ENCODE data around the gene MN1.

- TF ChIP-seq, protein P1, sequence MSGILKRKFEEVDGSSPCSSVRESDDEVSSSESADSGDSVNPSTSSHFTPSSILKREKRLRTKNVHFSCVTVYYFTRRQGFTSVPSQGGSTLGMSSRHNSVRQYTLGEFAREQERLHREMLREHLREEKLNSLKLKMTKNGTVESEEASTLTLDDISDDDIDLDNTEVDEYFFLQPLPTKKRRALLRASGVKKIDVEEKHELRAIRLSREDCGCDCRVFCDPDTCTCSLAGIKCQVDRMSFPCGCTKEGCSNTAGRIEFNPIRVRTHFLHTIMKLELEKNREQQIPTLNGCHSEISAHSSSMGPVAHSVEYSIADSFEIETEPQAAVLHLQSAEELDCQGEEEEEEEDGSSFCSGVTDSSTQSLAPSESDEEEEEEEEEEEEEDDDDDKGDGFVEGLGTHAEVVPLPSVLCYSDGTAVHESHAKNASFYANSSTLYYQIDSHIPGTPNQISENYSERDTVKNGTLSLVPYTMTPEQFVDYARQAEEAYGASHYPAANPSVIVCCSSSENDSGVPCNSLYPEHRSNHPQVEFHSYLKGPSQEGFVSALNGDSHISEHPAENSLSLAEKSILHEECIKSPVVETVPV (CRISPR knock-in tag; IDR thresholded peaks at IDR 0.05): no peak
- no peak for TF ChIP-seq ZC3H10 (CRISPR knock-in tag; IDR thresholded peaks at IDR 0.05)
Observed at GRCh38 chr22:27754888-27755480, 46.6 kb downstream of the MN1 start.

All from SK-N-SH treated with all-trans-retinoic acid at 6 μM for 48 hours (cell line).